CD14-positive monocyte (primary cell): ENCODE data around the gene SAMD15. TPM values are rescaled to one million over a fixed set of nuclear protein-coding genes. Genes with fewer than 3 reads are reported as not detected.

Source experiments
- DNase-seq, 3 donors: peaks; one replicate each; pipeline ENCODE4 v3.0.0-alpha.2; 2011 to 2022
- H2AFZ ChIP-seq: 2 replicates; pipeline ENCODE4 v1.6.0; 2012; ENCODE audit warnings: mild to moderate bottlenecking, low read depth, low read length, inconsistent platforms; ENCODE audit not compliant: insufficient read depth, poor library complexity, severe bottlenecking
- H3K27ac ChIP-seq, 2 donors: 1 replicate in 1 of 2; 2 replicates in 1 of 2; pipeline ENCODE4 v1.5.1; 2012 to 2013; ENCODE audit warnings: low read length in 2 of 2, control low read depth in 1 of 2, inconsistent platforms in 1 of 2, low read depth in 1 of 2, mild to moderate bottlenecking in 1 of 2
- H3K27me3 ChIP-seq, 2 donors: one replicate each; pipeline versions ENCODE4 v1.6.0 to v1.6.1; 2011 to 2013; ENCODE audit warnings: low read length in 2 of 2; ENCODE audit not compliant: control insufficient read depth in 2 of 2, insufficient read depth in 2 of 2
- H3K36me3 ChIP-seq, 2 donors: replicated peaks in 1 of 2; 1 replicate in 1 of 2; 2 replicates in 1 of 2; pipeline versions ENCODE4 v1.5.1 to v1.6.1; 2012 to 2013; ENCODE audit warnings: low read length in 2 of 2, control low read depth in 1 of 2, inconsistent platforms in 1 of 2, mild to moderate bottlenecking in 1 of 2; ENCODE audit not compliant: insufficient read depth in 2 of 2, control insufficient read depth in 1 of 2
- H3K4me1 ChIP-seq, 2 donors: 1 replicate in 1 of 2; 2 replicates in 1 of 2; pipeline versions ENCODE4 v1.5.1 to v1.6.1; 2012 to 2013; ENCODE audit warnings: low read length in 2 of 2, control low read depth in 1 of 2, inconsistent platforms in 1 of 2, mild to moderate bottlenecking in 1 of 2, moderate library complexity in 1 of 2; ENCODE audit not compliant: insufficient read depth in 2 of 2, control insufficient read depth in 1 of 2
- H3K4me2 ChIP-seq: replicated peaks from 2 replicates; pipeline ENCODE3; 2012; ENCODE audit warnings: low read length, moderate library complexity, mild to moderate bottlenecking; ENCODE audit not compliant: poor library complexity, severe bottlenecking; ENCODE audit errors: extremely low read depth
- H3K4me3 ChIP-seq, 3 experiments: fragments of 200-600 bp in 1 of 3; sonication (generic) in 1 of 3; replicated peaks in 1 of 3; 1 replicate in 2 of 3; 2 replicates in 1 of 3; pipeline ENCODE4 v1.5.1; 2011 to 2013; ENCODE audit warnings: low read length in 3 of 3, mild to moderate bottlenecking in 3 of 3, control low read depth in 2 of 3, low read depth in 2 of 3, inconsistent platforms in 1 of 3, moderate library complexity in 1 of 3
- H3K79me2 ChIP-seq: 2 replicates; pipeline ENCODE4 v1.6.0; 2012; ENCODE audit warnings: mild to moderate bottlenecking, control low read depth, inconsistent platforms, low read length, moderate library complexity; ENCODE audit not compliant: insufficient read depth
- H3K9ac ChIP-seq: 2 replicates; pipeline ENCODE4 v1.6.0; 2017; ENCODE audit warnings: low read length, mild to moderate bottlenecking; ENCODE audit not compliant: insufficient read depth, poor library complexity, severe bottlenecking
- H3K9me3 ChIP-seq, 2 donors: replicated peaks in 1 of 2; 1 replicate in 1 of 2; 2 replicates in 1 of 2; pipeline versions ENCODE4 v1.5.1 to v1.6.1; 2012 to 2013; ENCODE audit warnings: low read length in 2 of 2, control low read depth in 1 of 2; ENCODE audit not compliant: control insufficient read depth in 1 of 2, insufficient read depth in 1 of 2
- H4K20me1 ChIP-seq: 2 replicates; pipeline ENCODE4 v1.6.0; 2012; ENCODE audit warnings: mild to moderate bottlenecking, low read length, control low read depth, moderate library complexity; ENCODE audit not compliant: insufficient read depth
- H3K27ac Mint-ChIP-seq, 7 donors: one replicate each; pipeline ENCODE4 v1.8.0; 2020; ENCODE audit warnings: mild to moderate bottlenecking in 7 of 7, mixed read lengths in 7 of 7, moderate library complexity in 6 of 7, inconsistent platforms in 2 of 7
- H3K27me3 Mint-ChIP-seq, 3 donors: one replicate each; pipeline ENCODE4 v1.8.0; 2021 to 2022; ENCODE audit warnings: low read depth in 3 of 3, mild to moderate bottlenecking in 3 of 3, mixed read lengths in 3 of 3, moderate library complexity in 3 of 3, inconsistent platforms in 1 of 3
- H3K36me3 Mint-ChIP-seq, 2 donors: one replicate each; pipeline ENCODE4 v1.8.0; 2020; ENCODE audit warnings: mixed read lengths in 2 of 2, inconsistent platforms in 1 of 2, mild to moderate bottlenecking in 1 of 2
- H3K4me1 Mint-ChIP-seq: one replicate; pipeline ENCODE4 v1.8.0; 2020; ENCODE audit warnings: mild to moderate bottlenecking, mixed read lengths
- H3K4me3 Mint-ChIP-seq, 2 donors: one replicate each; pipeline ENCODE4 v1.8.0; 2020; ENCODE audit warnings: mild to moderate bottlenecking in 2 of 2, mixed read lengths in 2 of 2, moderate library complexity in 1 of 2
- H3K9me3 Mint-ChIP-seq, 7 donors: one replicate each; pipeline ENCODE4 v1.8.0; 2020 to 2022; ENCODE audit warnings: mixed read lengths in 7 of 7, mild to moderate bottlenecking in 6 of 7, moderate library complexity in 6 of 7, inconsistent platforms in 2 of 7
- CTCF ChIP-seq: fragments of 200-600 bp; IDR thresholded peaks from one replicate; pipeline ENCODE4 v1.8.0; 2022; ENCODE audit warnings: antibody characterized with exemption, mild to moderate bottlenecking
- WGBS: methylation state at CpG from one replicate; pipeline ENCODE4 v1.1.5; 2013; ENCODE audit warnings: missing lambda C conversion rate; ENCODE audit not compliant: insufficient coverage; 5-methylcytosine and 5-hydroxymethylcytosine counted together
- intact Hi-C, 2 donors: fragments of 100-400 bp; cut with micrococcal nuclease; formaldehyde crosslinking; loops; one replicate each; pipeline versions ENCODE4 v1.15.0 to v1.15.1; 2023
- polyA plus RNA-seq, 3 donors: library from polyadenylated mRNA; depleted of rRNA in 1 of 3; unstranded in 2 of 3; stranded (reverse) in 1 of 3; fragments of 300-500 nt in 2 of 3; fragments of >200 nt in 1 of 3; fragmentation: Illumina TruSeq in 2 of 3; gene quantifications; 1 replicate in 2 of 3; 2 replicates in 1 of 3; pipeline ENCODE4 v1.2.3, GENCODE V29; 2012 to 2021

SAMD15 gene
- polyA plus RNA-seq, 3 donors = 0.08 to 0.65 TPM; not detected in 1

DNA sequence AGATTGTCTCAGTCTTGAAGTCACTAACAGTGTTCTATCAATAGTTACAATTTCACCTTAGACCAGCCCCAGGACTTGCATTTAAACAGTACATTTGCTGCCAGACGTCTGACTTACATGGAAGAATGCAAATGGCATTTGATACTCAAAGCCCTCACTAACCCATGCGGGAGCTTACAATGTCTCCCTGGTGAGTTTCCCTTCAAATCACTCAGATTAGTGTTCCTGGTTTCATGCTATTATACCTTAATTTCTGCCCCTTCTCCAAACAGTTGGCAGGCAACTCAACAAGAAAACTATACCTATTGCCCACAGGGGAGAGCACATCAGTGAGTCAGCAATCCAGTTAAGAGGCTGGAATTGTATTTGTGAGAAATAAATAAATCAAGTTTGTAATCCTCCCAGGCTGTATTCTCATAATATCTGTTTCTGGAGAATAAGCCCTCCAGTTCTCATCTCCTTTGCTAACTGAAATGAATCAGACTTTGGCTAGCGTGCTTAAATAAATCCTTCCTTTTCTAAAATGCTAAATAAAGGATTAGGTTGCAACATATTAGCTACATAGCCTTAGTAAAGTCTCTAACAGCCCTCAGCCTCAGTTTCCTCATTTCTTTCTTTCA lies 32.7 kb upstream of the SAMD15 start:
- Mint-ChIP-seq H3K36me3 (peaks cover 56 to 59% of the 10 kb centered on the region in 2 donors), H3K27ac (peak overlapping the region in 4 of 7 donors; percentile 21 to 68 (median 30))

DNA sequence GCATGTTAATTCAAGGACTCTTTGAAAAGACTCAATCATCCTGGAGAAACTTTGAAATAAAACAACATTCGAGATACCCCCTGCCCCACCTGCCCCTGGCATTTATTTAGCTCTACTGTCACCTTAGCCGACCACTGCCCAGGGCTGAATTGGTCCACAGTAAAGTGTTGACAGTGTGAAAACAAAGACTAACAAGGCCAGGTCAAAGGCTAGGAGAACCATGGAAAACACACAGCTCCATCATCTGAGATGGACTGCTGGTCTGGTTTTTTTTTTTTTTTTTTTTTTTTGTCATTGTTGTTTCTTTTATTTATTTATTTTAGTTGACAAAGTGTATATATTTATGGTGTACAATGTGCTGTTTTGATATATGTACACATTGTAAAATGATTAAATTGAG lies 30.7 kb upstream of the SAMD15 start:
- H3K4me3 ChIP-seq = no peak overlapping the region
- H3K9me3 ChIP-seq = no peaks in the 10 kb centered on the region
- no peaks in the 10 kb centered on the region for H3K27me3 ChIP-seq
- no peak overlapping the region for H3K4me2 ChIP-seq
- peaks cover 32 to 35% of the 10 kb centered on the region in 2 donors for H3K4me1 ChIP-seq
- intact Hi-C loops = no loop called here
- TF ChIP-seq CTCF = no peak
- H3K36me3 ChIP-seq = peaks cover 30 to 46% of the 10 kb centered on the region in 2 donors
- no peak for DNase-seq
- H3K27ac ChIP-seq = no peak overlapping the region
- H3K9me3 Mint-ChIP-seq = peaks cover 0 to 2% (median 0%) of the 10 kb centered on the region in 7 donors
- H3K9ac ChIP-seq = no peak overlapping the region
- peaks cover 6% of the 10 kb centered on the region for H3K79me2 ChIP-seq
- H3K4me1 Mint-ChIP-seq = peaks cover 39% of the 10 kb centered on the region
- H3K27me3 Mint-ChIP-seq = no peaks in the 10 kb centered on the region
- peak overlapping the region in 1 of 7 donors; percentile 51 for H3K27ac Mint-ChIP-seq
- H4K20me1 ChIP-seq = no peaks in the 10 kb centered on the region
- H3K4me3 Mint-ChIP-seq = no peak overlapping the region
- H3K36me3 Mint-ChIP-seq = peaks cover 48 to 54% of the 10 kb centered on the region in 2 donors
- WGBS = no CpG with 5 or more reads among the region's 2 CpGs
- no peak overlapping the region for H2AFZ ChIP-seq

More for the DNA sequence above, 32.7 kb upstream of the SAMD15 start:
- Histone ChIP-seq H3K9ac (no peak overlapping the region), H2AFZ (no peak overlapping the region), H3K4me2 (no peak overlapping the region), H3K27me3 (no peaks in the 10 kb centered on the region), H3K79me2 (peaks cover 3% of the 10 kb centered on the region), H3K4me1 (peaks cover 32 to 35% of the 10 kb centered on the region in 2 donors), H3K9me3 (no peaks in the 10 kb centered on the region), H3K36me3 (peaks cover 43 to 52% of the 10 kb centered on the region in 2 donors), H3K27ac (peak overlapping the region in 1 of 2 donors; percentile 27), H4K20me1 (no peaks in the 10 kb centered on the region), H3K4me3 (no peak overlapping the region)
- DNase-seq = peak in 1 of 3 donors; percentile 6
- 93% methylated on average over 2 of the region's 3 CpGs for WGBS
- TF ChIP-seq CTCF = no peak
- intact Hi-C loops = no loop called here
- H3K4me1 Mint-ChIP-seq = peaks cover 37% of the 10 kb centered on the region
- H3K9me3 Mint-ChIP-seq = peaks cover 0 to 1% (median 0%) of the 10 kb centered on the region in 7 donors
- no peaks in the 10 kb centered on the region for H3K27me3 Mint-ChIP-seq
- no peak overlapping the region for H3K4me3 Mint-ChIP-seq
